ENCODE results near the gene ADI1.

Gene ADI1

GRCh38 chr2:3543023-3543683 is 23.8 kb upstream of the ADI1 start:
- no peak overlapping the region for H2AFZ ChIP-seq (ENCODE audit: low read length)
- H3K4me3 ChIP-seq (ENCODE audit: low read length) = no peak overlapping the region
- no peaks in the 10 kb centered on the region for H3K9me3 ChIP-seq (replicated peaks; ENCODE audit: insufficient read depth, low read length)
- H3K9me2 ChIP-seq (replicated peaks; ENCODE audit: insufficient read depth, low read length) = no peaks in the 10 kb centered on the region
- no peaks in the 10 kb centered on the region for H3K27me3 ChIP-seq (replicated peaks; ENCODE audit: insufficient read depth, low read length)
- TF ChIP-seq EZH2 (optimal IDR thresholded peaks at IDR 0.05; ENCODE audit: low read depth, low read length) (no peak), EZH2phosphoT487 (IDR thresholded peaks at IDR 0.05; ENCODE audit: low read length) (no peak), CTCF (IDR thresholded peaks at IDR 0.05; ENCODE audit: low read length) (no peak)
- H4K20me1 ChIP-seq (ENCODE audit: insufficient read depth, low read length) = no peaks in the 10 kb centered on the region; the same call in 1 of the 2 replicates
- H3K27ac ChIP-seq (ENCODE audit: low read length) = no peak overlapping the region
- H3K9ac ChIP-seq (ENCODE audit: low read length) = no peak overlapping the region
- peaks cover 5% of the 10 kb centered on the region for H3K36me3 ChIP-seq (replicated peaks; ENCODE audit: insufficient read depth, low read length)
- DNase-seq = no peak
- no peaks in the 10 kb centered on the region for H3F3A ChIP-seq (ENCODE audit: insufficient read depth, low read length)
- no peak overlapping the region for H3K4me2 ChIP-seq (ENCODE audit: low read depth, low read length)
- peaks cover 10% of the 10 kb centered on the region; the same call in 1 of the 2 replicates for H3K79me2 ChIP-seq (ENCODE audit: low read length)
- no peaks in the 10 kb centered on the region for H3K4me1 ChIP-seq (ENCODE audit: low read length)

DNA sequence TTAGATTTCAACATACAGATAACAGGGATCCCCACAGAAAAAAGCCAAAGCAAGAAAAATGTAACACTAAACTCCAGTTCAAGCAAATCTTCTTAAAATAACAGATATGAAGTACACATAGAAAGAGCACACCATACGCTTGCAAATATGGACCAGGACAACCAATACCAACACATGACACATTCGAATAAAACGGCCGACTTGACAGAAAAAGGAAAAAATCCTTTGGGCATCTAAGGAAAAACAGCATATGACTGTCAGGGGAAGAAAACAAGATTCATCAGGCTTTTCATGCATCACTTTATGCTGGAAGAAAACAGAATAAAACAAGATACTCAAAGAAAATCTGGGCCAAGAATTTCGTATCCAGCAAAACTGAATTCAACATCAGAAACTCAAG is 22.8 kb upstream of the ADI1 start:
- Histone ChIP-seq H3K27me3 (replicated peaks; ENCODE audit: insufficient read depth, low read length) (no peaks in the 10 kb centered on the region), H3K9ac (ENCODE audit: low read length) (no peak overlapping the region), H3F3A (ENCODE audit: insufficient read depth, low read length) (no peaks in the 10 kb centered on the region), H3K4me3 (ENCODE audit: low read length) (no peak overlapping the region), H3K9me2 (replicated peaks; ENCODE audit: insufficient read depth, low read length) (no peaks in the 10 kb centered on the region), H3K9me3 (replicated peaks; ENCODE audit: insufficient read depth, low read length) (no peaks in the 10 kb centered on the region), H3K79me2 (ENCODE audit: low read length) (peaks cover 10% of the 10 kb centered on the region; the same call in 1 of the 2 replicates), H3K4me1 (ENCODE audit: low read length) (no peaks in the 10 kb centered on the region), H2AFZ (ENCODE audit: low read length) (no peak overlapping the region), H3K4me2 (ENCODE audit: low read depth, low read length) (no peak overlapping the region), H4K20me1 (ENCODE audit: insufficient read depth, low read length) (no peaks in the 10 kb centered on the region), H3K27ac (ENCODE audit: low read length) (no peak overlapping the region), H3K36me3 (replicated peaks; ENCODE audit: insufficient read depth, low read length) (peaks cover 3% of the 10 kb centered on the region)
- TF ChIP-seq EZH2 (optimal IDR thresholded peaks at IDR 0.05; ENCODE audit: low read depth, low read length) (no peak), CTCF (IDR thresholded peaks at IDR 0.05; ENCODE audit: low read length) (no peak), EZH2phosphoT487 (IDR thresholded peaks at IDR 0.05; ENCODE audit: low read length) (no peak)
- no peak for DNase-seq

GRCh38 chr2:3539836-3540235 is 20.5 kb upstream of the ADI1 start:
- Histone ChIP-seq H3K36me3 (replicated peaks; ENCODE audit: insufficient read depth, low read length) (peaks cover 3% of the 10 kb centered on the region), H3K27me3 (replicated peaks; ENCODE audit: insufficient read depth, low read length) (no peaks in the 10 kb centered on the region), H3F3A (ENCODE audit: insufficient read depth, low read length) (no peaks in the 10 kb centered on the region), H3K4me2 (ENCODE audit: low read depth, low read length) (no peak overlapping the region), H3K4me3 (ENCODE audit: low read length) (no peak overlapping the region), H3K9me2 (replicated peaks; ENCODE audit: insufficient read depth, low read length) (no peaks in the 10 kb centered on the region), H2AFZ (ENCODE audit: low read length) (no peak overlapping the region), H3K79me2 (ENCODE audit: low read length) (peaks cover 10% of the 10 kb centered on the region; the same call in 1 of the 2 replicates), H4K20me1 (ENCODE audit: insufficient read depth, low read length) (no peaks in the 10 kb centered on the region), H3K9me3 (replicated peaks; ENCODE audit: insufficient read depth, low read length) (no peaks in the 10 kb centered on the region), H3K4me1 (ENCODE audit: low read length) (no peaks in the 10 kb centered on the region), H3K27ac (ENCODE audit: low read length) (no peak overlapping the region), H3K9ac (ENCODE audit: low read length) (no peak overlapping the region)
- TF ChIP-seq EZH2phosphoT487 (IDR thresholded peaks at IDR 0.05; ENCODE audit: low read length) = no peak
- no peak for TF ChIP-seq CTCF (IDR thresholded peaks at IDR 0.05; ENCODE audit: low read length)
- no peak for TF ChIP-seq EZH2 (optimal IDR thresholded peaks at IDR 0.05; ENCODE audit: low read depth, low read length)
- no peak for DNase-seq

Data from MM.1S (cell line).